UCSD-AML1 (cell line): ENCODE results near the gene CD200.
A peak's percentile ranks its signal among the peaks of the same experiment; 100 is the strongest.

Source experiments
- DNase-seq: peaks from one replicate; lab custom pipeline; 2025; ENCODE audit not compliant: unreplicated experiment; lab: John Stamatoyannopoulos, UW

Gene CD200, protein sequence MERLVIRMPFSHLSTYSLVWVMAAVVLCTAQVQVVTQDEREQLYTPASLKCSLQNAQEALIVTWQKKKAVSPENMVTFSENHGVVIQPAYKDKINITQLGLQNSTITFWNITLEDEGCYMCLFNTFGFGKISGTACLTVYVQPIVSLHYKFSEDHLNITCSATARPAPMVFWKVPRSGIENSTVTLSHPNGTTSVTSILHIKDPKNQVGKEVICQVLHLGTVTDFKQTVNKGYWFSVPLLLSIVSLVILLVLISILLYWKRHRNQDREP

DNA sequence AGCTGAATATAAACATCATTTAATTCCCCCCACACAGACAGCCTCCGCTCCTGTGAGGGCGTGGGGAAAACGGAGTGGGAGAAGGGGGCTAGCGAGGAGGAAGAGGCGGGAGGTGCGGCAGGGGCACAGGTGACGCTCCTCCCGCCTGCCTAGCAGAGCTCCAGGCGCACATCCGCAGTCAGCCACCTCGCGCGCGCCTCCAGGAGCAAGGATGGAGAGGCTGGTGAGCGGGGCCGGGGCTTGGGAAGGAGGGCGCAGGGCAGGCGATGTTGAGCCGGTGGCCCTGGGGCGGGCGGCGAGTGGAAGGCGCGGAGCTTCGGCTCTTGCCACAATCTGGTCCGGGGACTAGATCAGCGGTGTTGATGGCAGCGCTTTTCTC is at the start of gene CD200:
CD200 (plus strand) TSS at position 155 of the 379 bp plus-strand sequence; CDS start at position 212, 57 bp downstream.
- DNase-seq, result peak; percentile 54

- DNase-seq, result no peak
These were observed 43.9 kb upstream of the CD200 start for GRCh38 chr3:112289011-112289410.

- DNase-seq, result peak; percentile 33
These were observed 39.3 kb upstream of the CD200 start, which contains the start of gene SLC9C1 for GRCh38 chr3:112293368-112294321. Gene SLC9C1, minus strand, starts transcription at chr3:112294216. Its CDS starts 7,425 bp downstream, at chr3:112286791.

DNA sequence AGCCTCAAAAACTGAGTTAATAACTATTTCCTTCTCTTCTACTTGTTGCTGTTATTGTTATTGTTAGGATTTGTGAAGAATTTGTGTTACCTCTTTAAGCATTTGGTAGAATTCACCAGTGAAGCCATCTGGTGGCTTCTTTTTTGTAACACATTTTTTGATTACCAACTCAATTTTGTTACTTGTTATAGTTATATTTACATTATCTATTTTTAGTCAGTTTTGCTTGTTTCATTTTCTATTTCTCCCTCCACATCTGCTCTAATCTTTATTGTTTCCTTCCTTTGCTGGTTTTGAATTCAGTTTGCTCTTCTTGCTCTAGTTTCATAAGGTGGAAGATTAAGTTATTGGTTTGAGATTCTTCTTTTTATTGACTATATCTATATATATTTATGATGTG is 35.2 kb upstream of the CD200 start:
- DNase-seq, result no peak

DNA sequence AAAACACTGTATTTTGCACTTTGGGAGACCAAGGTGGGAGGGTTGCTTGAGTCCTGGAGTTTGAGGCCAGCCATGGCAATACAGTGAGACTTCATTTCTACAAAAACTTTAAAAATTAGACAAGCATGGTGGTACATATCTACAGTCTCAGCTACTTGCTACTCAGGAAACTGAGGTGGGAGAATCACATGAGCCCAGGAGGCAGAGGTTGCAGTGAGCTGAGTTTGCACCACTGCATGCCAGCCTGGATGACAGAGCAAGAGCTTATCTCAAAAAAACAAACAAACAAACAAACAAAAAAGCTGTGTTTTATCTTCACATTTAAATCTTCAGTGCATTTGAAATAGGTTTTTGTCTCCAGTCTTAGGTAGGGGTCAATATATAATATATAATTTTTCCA is 34.2 kb upstream of the CD200 start:
- DNase-seq, result no peak

DNA sequence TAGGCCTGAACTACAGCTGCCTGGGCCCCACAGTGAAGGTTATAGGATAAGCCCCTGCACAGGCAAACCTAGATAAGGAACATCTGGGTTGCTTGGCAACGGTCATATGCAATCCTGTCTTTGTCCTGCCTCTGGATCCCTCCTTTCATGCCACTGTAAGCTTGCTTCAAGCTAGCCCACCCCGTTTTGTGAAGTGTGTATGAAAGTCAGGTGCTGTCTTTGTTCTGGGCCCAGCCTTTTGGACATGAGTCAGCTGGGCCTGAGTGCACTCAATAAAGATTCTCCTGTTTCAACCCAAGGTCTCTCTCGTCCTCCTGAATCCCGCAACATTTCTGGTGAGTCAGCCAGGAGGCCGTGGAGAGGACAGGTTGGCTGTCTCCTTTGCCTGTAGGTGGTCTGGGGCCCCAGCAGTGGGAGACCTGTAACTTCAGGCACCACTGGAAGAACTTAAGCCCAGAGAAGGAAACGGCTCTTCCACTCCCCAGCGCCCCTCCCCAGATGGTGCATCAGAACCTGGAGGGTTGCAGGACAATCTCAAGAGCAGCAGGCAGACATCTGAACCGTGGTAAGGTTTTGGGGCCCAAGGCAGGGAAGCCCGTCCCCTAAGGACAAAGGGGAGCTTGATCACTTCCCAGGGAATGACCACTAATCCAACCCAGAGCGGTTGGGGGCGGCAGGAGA is 30.7 kb upstream of the CD200 start:
- no peak for DNase-seq

GRCh38 chr3:112302881-112303763 is 29.8 kb upstream of the CD200 start:
- no peak for DNase-seq

GRCh38 chr3:112303764-112304325 is 29.1 kb upstream of the CD200 start:
- no peak for DNase-seq

GRCh38 chr3:112304611-112305010 is 28.3 kb upstream of the CD200 start:
- DNase-seq, result no peak

GRCh38 chr3:112306825-112307224 is 26.1 kb upstream of the CD200 start:
- DNase-seq, result no peak

GRCh38 chr3:112307557-112307956 is 25.4 kb upstream of the CD200 start:
- no peak for DNase-seq

DNA sequence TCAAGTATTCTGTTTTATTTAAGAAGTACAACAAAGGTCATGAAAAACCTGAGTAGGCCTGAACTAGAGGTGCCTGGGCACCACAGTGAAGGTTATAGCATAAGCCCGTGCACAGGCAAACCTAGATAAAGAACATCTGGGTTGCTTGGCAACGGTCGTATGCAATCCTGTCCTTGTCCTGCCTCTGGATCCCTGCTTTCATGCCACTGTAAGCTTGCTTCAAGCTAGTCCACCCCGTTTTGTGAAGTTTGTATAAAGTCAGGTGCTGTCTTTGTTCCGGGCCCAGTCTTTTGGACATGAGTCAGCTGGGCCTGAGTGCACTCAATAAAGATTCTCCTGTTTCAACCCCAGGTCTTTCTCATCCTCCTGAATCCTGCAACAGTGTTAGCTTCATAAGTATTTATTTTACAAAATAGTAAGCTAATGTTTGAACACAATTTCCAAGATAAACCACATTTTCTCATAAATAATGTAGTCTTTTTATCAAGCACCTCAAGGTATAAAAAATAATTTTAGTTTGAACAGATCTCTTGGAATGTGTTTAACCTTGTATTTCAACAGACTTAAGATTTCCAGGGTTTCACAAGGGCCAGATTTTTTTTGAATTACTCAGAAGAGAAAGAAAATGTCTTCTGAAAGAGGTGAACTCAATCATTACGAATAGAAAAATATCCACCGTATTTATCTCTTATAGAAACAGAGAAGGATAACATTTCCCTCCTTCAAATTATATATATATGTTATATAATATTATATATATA is 24.6 kb upstream of the CD200 start:
- no peak for DNase-seq

GRCh38 chr3:112314649-112315048 is 18.3 kb upstream of the CD200 start:
- DNase-seq, result no peak

DNA sequence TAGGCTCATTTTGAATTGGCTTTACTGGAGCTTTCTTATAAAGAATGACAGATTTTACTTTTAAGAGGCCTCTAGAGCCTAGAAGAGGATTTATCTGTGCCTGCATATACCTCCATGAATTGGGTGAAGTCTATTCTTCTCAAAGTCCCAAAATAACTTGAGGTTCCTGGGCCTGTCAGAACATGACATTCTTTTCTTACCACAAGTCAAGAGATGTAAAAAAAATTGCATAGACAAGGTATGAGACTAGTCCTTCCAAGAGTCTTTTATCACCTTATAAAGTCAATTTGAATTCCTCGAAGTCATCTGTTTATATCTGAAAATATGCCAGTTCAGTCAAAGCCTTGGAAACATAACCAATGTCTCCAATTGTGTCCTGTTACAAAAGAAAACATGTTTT is 17.2 kb upstream of the CD200 start:
- no peak for DNase-seq

DNA sequence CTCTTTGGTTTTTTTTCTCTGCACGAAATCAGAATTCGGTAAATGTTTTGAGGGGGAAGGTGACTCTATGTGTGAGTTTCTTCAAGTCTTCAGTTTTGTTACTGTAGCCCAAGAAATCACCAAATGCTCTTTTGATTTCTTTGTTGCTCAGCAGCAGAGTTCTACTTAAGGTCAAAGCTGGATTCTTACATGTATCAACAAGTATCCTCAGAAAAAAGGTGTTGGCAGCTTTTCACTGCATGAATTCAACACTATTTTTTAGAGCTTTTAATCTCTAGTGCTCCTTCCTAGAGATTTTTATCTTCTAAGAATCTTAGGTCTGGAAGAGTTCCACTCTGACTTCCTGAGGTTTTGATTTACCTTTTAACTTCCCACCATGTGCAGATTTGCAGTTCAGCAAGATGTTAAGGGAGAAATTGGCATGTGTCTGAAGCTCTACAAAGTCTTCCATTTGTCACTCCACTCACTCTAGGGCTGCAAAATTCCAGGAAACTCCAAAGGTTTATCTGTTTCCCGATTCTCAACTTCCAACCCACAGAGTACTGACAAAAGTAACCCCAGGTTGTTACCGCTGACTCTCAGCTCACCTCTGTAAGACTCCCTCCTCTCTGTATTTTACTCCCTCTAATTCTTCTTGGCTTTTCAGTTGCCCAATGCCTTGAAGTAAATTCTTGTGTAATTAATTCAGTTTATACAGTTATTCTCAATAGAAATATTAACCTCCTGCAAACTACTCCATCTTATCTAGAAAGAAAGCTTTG is 13.3 kb upstream of the CD200 start:
- no peak for DNase-seq

GRCh38 chr3:112320691-112321090 is 12.3 kb upstream of the CD200 start:
- no peak for DNase-seq

DNA sequence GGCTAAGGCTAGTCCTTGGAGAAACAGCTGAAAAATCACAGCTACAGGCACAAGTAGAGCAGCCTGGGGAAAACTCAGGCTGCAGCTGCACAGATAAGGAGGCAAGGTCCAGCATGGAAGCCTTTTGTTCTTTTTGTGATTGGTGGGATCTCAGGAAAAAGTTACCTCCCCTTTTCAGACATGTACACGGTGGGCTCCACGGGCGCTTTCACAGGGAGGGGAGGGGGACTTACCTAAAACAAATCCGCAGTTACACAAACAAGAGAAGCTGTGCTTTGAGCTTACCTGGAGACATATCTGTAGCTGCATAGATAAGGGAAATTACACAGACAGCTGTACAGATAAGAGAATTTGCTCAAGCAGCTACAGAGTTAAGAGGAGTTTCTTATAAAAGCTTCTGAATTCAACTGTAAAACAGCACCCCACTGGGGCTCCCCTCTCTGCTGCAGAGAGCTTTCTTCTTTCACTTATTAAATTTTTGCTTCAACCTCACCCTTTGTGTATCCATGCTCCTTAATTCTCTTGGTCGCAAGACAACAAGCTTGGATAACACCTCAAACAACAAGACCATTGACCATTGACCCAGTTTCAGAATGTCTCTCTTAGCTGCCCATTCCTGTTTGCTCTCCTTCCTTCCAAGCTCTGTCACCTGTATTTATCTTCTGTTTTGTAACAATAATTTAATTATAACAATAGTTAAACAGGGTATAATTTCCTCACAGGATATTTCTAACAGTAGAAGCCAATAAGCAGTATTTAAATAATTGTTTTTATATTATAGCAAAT is 10.9 kb upstream of the CD200 start:
- DNase-seq, result no peak

GRCh38 chr3:112327371-112327951 is 5.5 kb upstream of the CD200 start:
- DNase-seq, result no peak
